Smooth muscle cell (in vitro differentiated cells): ENCODE data around the gene CEMIP. TPM values are rescaled to one million over a fixed set of nuclear protein-coding genes. Genes with fewer than 3 reads are reported as not detected.

Source experiments
- DNase-seq: peaks from one replicate; lab custom pipeline; 2025; ENCODE audit not compliant: unreplicated experiment; lab: John Stamatoyannopoulos, UW
- H2AFZ ChIP-seq: fragments of 200-600 bp; sonication (generic); 2 replicates; pipeline ENCODE4 v1.6.0; 2016; ENCODE audit warnings: antibody characterized with exemption, low read depth, mild to moderate bottlenecking
- H3F3A ChIP-seq: fragments of 200-600 bp; sonication (generic); 2 replicates; pipeline ENCODE4 v1.6.0; 2017; ENCODE audit warnings: antibody characterized with exemption, low read depth
- H3K27ac ChIP-seq: fragments of 200-600 bp; sonication (generic); 2 replicates; pipeline ENCODE4 v1.5.1; 2016; ENCODE audit warnings: low read depth, mild to moderate bottlenecking
- H3K27me3 ChIP-seq: fragments of 200-600 bp; sonication (generic); 2 replicates; pipeline ENCODE4 v1.6.1; 2016; ENCODE audit warnings: low read depth, mild to moderate bottlenecking
- H3K36me3 ChIP-seq: fragments of 200-600 bp; sonication (generic); 2 replicates; pipeline ENCODE4 v1.5.1; 2016; ENCODE audit warnings: low read depth
- H3K4me1 ChIP-seq: fragments of 200-600 bp; sonication (generic); 2 replicates; pipeline ENCODE4 v1.5.1; 2016; ENCODE audit warnings: low read depth
- H3K4me2 ChIP-seq: fragments of 200-600 bp; sonication (generic); 2 replicates; pipeline ENCODE4 v1.6.0; 2016; ENCODE audit warnings: mild to moderate bottlenecking
- H3K4me3 ChIP-seq: fragments of 200-600 bp; sonication (generic); 2 replicates; pipeline ENCODE4 v1.5.1; 2016; ENCODE audit warnings: mild to moderate bottlenecking
- H3K79me2 ChIP-seq: fragments of 200-600 bp; sonication (generic); 2 replicates; pipeline ENCODE4 v1.6.0; 2016; ENCODE audit warnings: low read depth, mild to moderate bottlenecking
- H3K9ac ChIP-seq: fragments of 200-600 bp; sonication (generic); 2 replicates; pipeline ENCODE4 v1.6.0; 2016; ENCODE audit warnings: low read depth
- H3K9me3 ChIP-seq: fragments of 200-600 bp; sonication (generic); replicated peaks from 2 replicates; pipeline ENCODE4 v1.5.1; 2016; ENCODE audit warnings: low read depth
- H4K20me1 ChIP-seq: fragments of 200-600 bp; sonication (generic); 2 replicates; pipeline ENCODE4 v1.6.0; 2016; ENCODE audit warnings: low read depth
- CTCF ChIP-seq: fragments of 200-600 bp; sonication (generic); IDR thresholded peaks from 2 replicates; pipeline ENCODE4 v1.5.1; 2017; ENCODE audit warnings: borderline replicate concordance, mild to moderate bottlenecking, antibody characterized with exemption; ENCODE audit not compliant: insufficient read depth, poor library complexity, severe bottlenecking
- WGBS: methylation state at CpG from one replicate; pipeline ENCODE4 v1.1.7; 2016; ENCODE audit warnings: low lambda C conversion rate; 5-methylcytosine and 5-hydroxymethylcytosine counted together
- polyA plus RNA-seq: library from polyadenylated mRNA; unstranded; fragments of >200 nt; fragmentation: Nextera tagmentation; extraction: Ambion mirVana; gene quantifications from 2 replicates; pipeline ENCODE4 v1.2.1, GENCODE V29; 2016
- total RNA-seq: library from RNA; depleted of rRNA; stranded (reverse); fragments of >200 nt; gene quantifications from 2 replicates; pipeline ENCODE4 v1.2.3, GENCODE V29; 2014

The CEMIP gene
- total and polyA plus RNA-seq, 2 experiments from 2014 or later, result 1.9 TPM

- Histone ChIP-seq H4K20me1 (no peaks in the 10 kb centered on the region), H3F3A (no peaks in the 10 kb centered on the region), H3K9ac (no peak overlapping the region), H3K4me1 (no peaks in the 10 kb centered on the region), H3K36me3 (no peaks in the 10 kb centered on the region), H3K27ac (no peak overlapping the region), H3K27me3 (no peaks in the 10 kb centered on the region), H3K4me2 (no peak overlapping the region), H3K4me3 (no peak overlapping the region), H3K79me2 (no peaks in the 10 kb centered on the region), H2AFZ (no peak overlapping the region), H3K9me3 (no peaks in the 10 kb centered on the region)
- no peak for TF ChIP-seq CTCF
- no peak for DNase-seq
- WGBS, result 91% methylated on average over 1 of the region's 1 CpG
Measured at GRCh38 chr15:80768158-80768557, 11.0 kb upstream of the CEMIP start.

GRCh38 chr15:80769153-80769828 is 9.9 kb upstream of the CEMIP start:
- Histone ChIP-seq H3K4me2 (no peak overlapping the region), H2AFZ (no peak overlapping the region), H3K9me3 (no peaks in the 10 kb centered on the region), H3K36me3 (no peaks in the 10 kb centered on the region), H4K20me1 (no peaks in the 10 kb centered on the region), H3K9ac (no peak overlapping the region), H3K79me2 (no peaks in the 10 kb centered on the region), H3F3A (no peaks in the 10 kb centered on the region), H3K4me3 (no peak overlapping the region), H3K27ac (no peak overlapping the region), H3K4me1 (no peaks in the 10 kb centered on the region), H3K27me3 (no peaks in the 10 kb centered on the region)
- no peak for DNase-seq
- 90% methylated on average over 7 of the region's 7 CpGs for WGBS
- no peak for TF ChIP-seq CTCF

- H4K20me1 ChIP-seq, result no peaks in the 10 kb centered on the region
- no peak overlapping the region for H2AFZ ChIP-seq
- H3K9me3 ChIP-seq, result no peaks in the 10 kb centered on the region
- no peak overlapping the region for H3K4me3 ChIP-seq
- H3K9ac ChIP-seq, result no peak overlapping the region
- WGBS, result 70% methylated on average over 7 of the region's 7 CpGs
- no peaks in the 10 kb centered on the region for H3F3A ChIP-seq
- no peak for DNase-seq
- no peaks in the 10 kb centered on the region for H3K27me3 ChIP-seq
- H3K4me2 ChIP-seq, result peak overlapping the region; percentile 31
- no peaks in the 10 kb centered on the region for H3K36me3 ChIP-seq
- TF ChIP-seq CTCF, result no peak
- no peaks in the 10 kb centered on the region for H3K79me2 ChIP-seq
- no peak overlapping the region for H3K27ac ChIP-seq
- no peaks in the 10 kb centered on the region for H3K4me1 ChIP-seq
Measured at GRCh38 chr15:80769829-80770705, 9.1 kb upstream of the CEMIP start.
